HCT116 (cell line): ENCODE data around the gene KCNK4. TPM values are rescaled to one million over a fixed set of nuclear protein-coding genes. Genes with fewer than 3 reads are reported as not detected.

Source experiments
- ATAC-seq: fragments of 200-7000 bp; cut with Tn5 transposase; 2 replicates; pipeline ENCODE4 v1.9.1; 2020; ENCODE audit warnings: mild to moderate bottlenecking, moderate library complexity
- BruUV-seq: library from RNA; stranded (reverse); fragments of 400-500 nt; replicated peaks from 2 replicates; lab custom pipeline; 2021; lab: Mats Ljungman, UMichigan
- CTCF ChIA-PET: fragments of 300-600 bp; sonication (Branson Sonifier 250); formaldehyde crosslinking; loops from one replicate; lab custom pipeline; 2021; ENCODE audit warnings: antibody characterized with exemption; lab: Charles Lee
- POLR2A ChIA-PET: fragments of 300-600, 350-600 bp; sonication (Branson Sonifier 250); formaldehyde crosslinking; loops from one replicate; lab custom pipeline; 2021; ENCODE audit warnings: antibody characterized with exemption; lab: Charles Lee
- RAD21 ChIA-PET, 2 experiments: fragments of 300-600 bp; sonication (Branson Sonifier 250); formaldehyde crosslinking; loops; one replicate each; lab custom pipeline; 2023; ENCODE audit warnings: low total read pairs in 2 of 2; ENCODE audit not compliant: uncharacterized antibody in 2 of 2, unreplicated experiment in 2 of 2, low non-redundant PET in 1 of 2; lab: Charles Lee
- DNase-seq: peaks from one replicate; pipeline ENCODE4 v3.0.0-alpha.2; 2010; ENCODE audit warnings: low read depth, low spot score
- H2AFZ ChIP-seq: fragments of 200-600 bp; shearing (Covaris generic), sonication (generic); 2 replicates; pipeline ENCODE4 v1.6.1; 2017; ENCODE audit warnings: low read depth, mixed run types, mixed read lengths, antibody characterized with exemption, low read length; ENCODE audit not compliant: poor library complexity, severe bottlenecking
- H3K27ac ChIP-seq: 2 replicates; pipeline ENCODE4 v1.5.1; 2012; ENCODE audit warnings: low read depth, low read length
- H3K27me3 ChIP-seq: fragments of 200-600 bp; sonication (generic); 2 replicates; pipeline ENCODE4 v1.6.1; 2016; ENCODE audit warnings: mixed run types, low read length, mixed read lengths; ENCODE audit not compliant: insufficient read depth
- H3K36me3 ChIP-seq, 2 experiments: fragments of 200-500 bp in 1 of 2; fragments of 200-600 bp in 1 of 2; sonication (Bioruptor generic) in 1 of 2; sonication (generic) in 1 of 2; 2 replicates each; pipeline versions ENCODE4 v1.5.1 to v1.6.1; 2014 to 2016; ENCODE audit warnings: low read length in 2 of 2, inconsistent platforms in 1 of 2, mixed read lengths in 1 of 2, mixed run types in 1 of 2; ENCODE audit not compliant: insufficient read depth in 2 of 2, control insufficient read depth in 1 of 2
- H3K4me1 ChIP-seq, 2 experiments: fragments of 200-600 bp in 1 of 2; sonication (generic) in 1 of 2; 2 replicates each; pipeline versions ENCODE4 v1.5.1 to v1.6.1; 2012 to 2017; ENCODE audit warnings: low read length in 2 of 2, inconsistent platforms in 1 of 2, mild to moderate bottlenecking in 1 of 2, mixed read lengths in 1 of 2, mixed run types in 1 of 2, moderate library complexity in 1 of 2; ENCODE audit not compliant: insufficient read depth in 2 of 2, control insufficient read depth in 1 of 2
- H3K4me2 ChIP-seq: fragments of 200-600 bp; sonication (generic); 2 replicates; pipeline ENCODE4 v1.6.1; 2017; ENCODE audit warnings: mixed run types, low read length, mixed read lengths
- H3K4me3 ChIP-seq, 2 experiments: fragments of 200-600 bp in 1 of 2; sonication (generic) in 1 of 2; replicated peaks in 1 of 2; 2 replicates each; pipeline ENCODE4 v1.5.1; 2011 to 2016; ENCODE audit warnings: low read length in 2 of 2, control low read depth in 1 of 2, low read depth in 1 of 2, mild to moderate bottlenecking in 1 of 2, mixed read lengths in 1 of 2, mixed run types in 1 of 2
- H3K79me2 ChIP-seq: fragments of 200-600 bp; sonication (generic); 2 replicates; pipeline ENCODE4 v1.6.1; 2017; ENCODE audit warnings: mild to moderate bottlenecking, mixed run types, low read length, moderate library complexity, mixed read lengths; ENCODE audit not compliant: insufficient read depth
- H3K9ac ChIP-seq: fragments of 200-600 bp; sonication (generic); 2 replicates; pipeline ENCODE4 v1.6.1; 2016; ENCODE audit warnings: low read length, mixed read lengths
- H3K9me2 ChIP-seq: fragments of 200-600 bp; sonication (generic), shearing (Covaris generic); 2 replicates; pipeline ENCODE4 v1.6.1; 2017; ENCODE audit warnings: mixed run types, mild to moderate bottlenecking, moderate library complexity; ENCODE audit not compliant: insufficient read depth
- H3K9me3 ChIP-seq, 2 experiments: fragments of 200-500 bp in 1 of 2; fragments of 200-600 bp in 1 of 2; sonication (Bioruptor generic) in 1 of 2; sonication (generic) in 1 of 2; 2 replicates each; pipeline ENCODE4 v1.6.1; 2014 to 2017; ENCODE audit warnings: low read length in 2 of 2, mixed read lengths in 2 of 2, inconsistent platforms in 1 of 2, low read depth in 1 of 2, mild to moderate bottlenecking in 1 of 2, mixed run types in 1 of 2, moderate library complexity in 1 of 2; ENCODE audit not compliant: control insufficient read depth in 1 of 2, insufficient read depth in 1 of 2
- H4K20me1 ChIP-seq: fragments of 200-600 bp; sonication (generic), shearing (Covaris generic); 2 replicates; pipeline ENCODE4 v1.6.1; 2017; ENCODE audit warnings: mixed run types, mild to moderate bottlenecking, moderate library complexity; ENCODE audit not compliant: insufficient read depth
- CEBPB ChIP-seq: IDR thresholded peaks from 2 replicates; pipeline ENCODE4 v1.6.1; 2012; ENCODE audit warnings: low read depth
- EZH2 ChIP-seq: fragments of 200-600 bp; sonication (generic); IDR thresholded peaks from 2 replicates; pipeline ENCODE4 v1.6.1; 2017; ENCODE audit warnings: antibody characterized with exemption, mixed run types
- EZH2phosphoT487 ChIP-seq: fragments of 200-600 bp; IDR thresholded peaks from 2 replicates; pipeline ENCODE4 v1.6.1; 2018; ENCODE audit warnings: antibody characterized with exemption, borderline replicate concordance
- FOSL1 ChIP-seq: IDR thresholded peaks from 2 replicates; pipeline ENCODE4 v1.6.1; 2012; ENCODE audit warnings: low read depth
- POLR2A ChIP-seq: IDR thresholded peaks from 2 replicates; pipeline ENCODE4 v1.7.0; 2011; ENCODE audit warnings: borderline replicate concordance; ENCODE audit not compliant: insufficient read depth, insufficient read length; ENCODE audit errors: extremely low read depth
- RAD21 ChIP-seq: IDR thresholded peaks from 2 replicates; pipeline ENCODE4 v1.6.1; 2012; ENCODE audit warnings: low read depth, mild to moderate bottlenecking
- REST ChIP-seq: IDR thresholded peaks from 2 replicates; pipeline ENCODE4 v1.6.1; 2012; ENCODE audit warnings: low read depth
- SP1 ChIP-seq: IDR thresholded peaks from 2 replicates; pipeline ENCODE4 v1.6.1; 2012; ENCODE audit warnings: low read depth
- TCF7L2 ChIP-seq: IDR thresholded peaks from 2 replicates; pipeline ENCODE4 v1.7.0; 2011; ENCODE audit warnings: borderline replicate concordance, inconsistent platforms; ENCODE audit not compliant: insufficient read depth, insufficient read length; ENCODE audit errors: extremely low read depth
- ZFX ChIP-seq: fragments of 450-650 bp; IDR thresholded peaks from 2 replicates; pipeline ENCODE4 v1.6.1; 2017
- intact Hi-C: fragments of 100-400 bp; cut with micrococcal nuclease; formaldehyde crosslinking; loops from 2 replicates; pipeline ENCODE4 v1.10.0; 2022
- total RNA-seq: library from RNA; stranded (reverse); gene quantifications from one replicate; pipeline ENCODE4 v1.2.1, GENCODE V29; 2021; ENCODE audit not compliant: unreplicated experiment
- TF ChIP-seq, protein P1 (sequence below): IDR thresholded peaks from 2 replicates; pipeline ENCODE4 v1.6.1; 2011; ENCODE audit warnings: mild to moderate bottlenecking, low read length, moderate library complexity; ENCODE audit not compliant: insufficient replicate concordance; ENCODE audit errors: extremely low read depth
- TF ChIP-seq, protein P2 (sequence below), 3 experiments: fragments of 200-600 bp in 1 of 3; sonication (generic) in 1 of 3; IDR thresholded peaks in 2 of 3; conservative IDR thresholded peaks in 1 of 3; 2 replicates each; pipeline ENCODE4 v1.5.1; 2012 to 2017; ENCODE audit warnings: low read depth in 2 of 3, low read length in 2 of 3, antibody characterized with exemption in 1 of 3, borderline replicate concordance in 1 of 3, control low read depth in 1 of 3, mild to moderate bottlenecking in 1 of 3, mixed read lengths in 1 of 3, mixed run types in 1 of 3, moderate library complexity in 1 of 3; ENCODE audit not compliant: insufficient read depth in 1 of 3
- TF ChIP-seq, protein P3 (sequence below): IDR thresholded peaks from 2 replicates; pipeline ENCODE4 v1.6.1; 2012

KCNK4 gene
- total RNA-seq, 1 experiment from 2014 or later = not detected

DNA sequence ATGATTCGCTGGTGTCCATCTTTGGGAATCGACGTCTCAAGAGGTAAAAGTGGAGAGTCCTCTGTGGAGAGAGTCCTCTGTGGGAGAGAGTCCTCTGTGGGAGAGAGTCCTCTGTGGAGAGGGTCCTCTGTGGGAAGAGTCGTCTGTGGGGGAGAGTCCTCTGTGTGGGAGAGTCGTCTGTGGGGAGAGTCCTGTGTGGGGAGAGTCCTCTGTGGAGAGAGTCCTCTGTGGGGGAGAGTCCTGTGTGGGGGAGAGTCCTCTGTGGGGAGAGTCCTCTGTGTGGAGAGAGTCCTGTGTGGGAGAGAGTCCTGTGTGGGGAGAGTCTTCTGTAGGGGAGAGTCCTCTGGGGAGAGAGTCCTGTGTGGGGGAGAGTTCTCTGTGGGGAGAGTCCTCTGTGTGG, 29.9 kb downstream of the KCNK4 start:
- H2AFZ ChIP-seq = no peak overlapping the region
- peak overlapping the region; percentile 26; the same call in 1 of the 2 replicates for H3K9ac ChIP-seq
- H3K4me3 ChIP-seq = no peak overlapping the region
- H4K20me1 ChIP-seq = no peaks in the 10 kb centered on the region
- peak overlapping the region; percentile 22; the same call in 1 of the 2 replicates for H3K4me2 ChIP-seq
- H3K9me2 ChIP-seq = no peaks in the 10 kb centered on the region
- H3K36me3 ChIP-seq = peaks cover 4 to 7% of the 10 kb centered on the region in 2 experiments; a peak in 2 of 4 replicates
- peak overlapping the region; percentile 46 for H3K27ac ChIP-seq
- no peaks in the 10 kb centered on the region for H3K27me3 ChIP-seq
- H3K79me2 ChIP-seq = peaks cover 28% of the 10 kb centered on the region
- no TSS peak for BruUV-seq
- no peak for ATAC-seq
- ChIA-PET POLR2A (no interaction called here), CTCF (no interaction called here), RAD21 (no interaction called here)
- DNase-seq = no peak
- TF ChIP-seq TCF7L2 = no peak
- TF ChIP-seq EZH2phosphoT487 = no peak
- no peak for TF ChIP-seq SP1
- TF ChIP-seq, protein P1, sequence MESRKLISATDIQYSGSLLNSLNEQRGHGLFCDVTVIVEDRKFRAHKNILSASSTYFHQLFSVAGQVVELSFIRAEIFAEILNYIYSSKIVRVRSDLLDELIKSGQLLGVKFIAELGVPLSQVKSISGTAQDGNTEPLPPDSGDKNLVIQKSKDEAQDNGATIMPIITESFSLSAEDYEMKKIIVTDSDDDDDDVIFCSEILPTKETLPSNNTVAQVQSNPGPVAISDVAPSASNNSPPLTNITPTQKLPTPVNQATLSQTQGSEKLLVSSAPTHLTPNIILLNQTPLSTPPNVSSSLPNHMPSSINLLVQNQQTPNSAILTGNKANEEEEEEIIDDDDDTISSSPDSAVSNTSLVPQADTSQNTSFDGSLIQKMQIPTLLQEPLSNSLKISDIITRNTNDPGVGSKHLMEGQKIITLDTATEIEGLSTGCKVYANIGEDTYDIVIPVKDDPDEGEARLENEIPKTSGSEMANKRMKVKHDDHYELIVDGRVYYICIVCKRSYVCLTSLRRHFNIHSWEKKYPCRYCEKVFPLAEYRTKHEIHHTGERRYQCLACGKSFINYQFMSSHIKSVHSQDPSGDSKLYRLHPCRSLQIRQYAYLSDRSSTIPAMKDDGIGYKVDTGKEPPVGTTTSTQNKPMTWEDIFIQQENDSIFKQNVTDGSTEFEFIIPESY = no peak
- TF ChIP-seq EZH2 = no peak
- no peak for TF ChIP-seq REST
- no peak for TF ChIP-seq RAD21
- TF ChIP-seq, protein P2, sequence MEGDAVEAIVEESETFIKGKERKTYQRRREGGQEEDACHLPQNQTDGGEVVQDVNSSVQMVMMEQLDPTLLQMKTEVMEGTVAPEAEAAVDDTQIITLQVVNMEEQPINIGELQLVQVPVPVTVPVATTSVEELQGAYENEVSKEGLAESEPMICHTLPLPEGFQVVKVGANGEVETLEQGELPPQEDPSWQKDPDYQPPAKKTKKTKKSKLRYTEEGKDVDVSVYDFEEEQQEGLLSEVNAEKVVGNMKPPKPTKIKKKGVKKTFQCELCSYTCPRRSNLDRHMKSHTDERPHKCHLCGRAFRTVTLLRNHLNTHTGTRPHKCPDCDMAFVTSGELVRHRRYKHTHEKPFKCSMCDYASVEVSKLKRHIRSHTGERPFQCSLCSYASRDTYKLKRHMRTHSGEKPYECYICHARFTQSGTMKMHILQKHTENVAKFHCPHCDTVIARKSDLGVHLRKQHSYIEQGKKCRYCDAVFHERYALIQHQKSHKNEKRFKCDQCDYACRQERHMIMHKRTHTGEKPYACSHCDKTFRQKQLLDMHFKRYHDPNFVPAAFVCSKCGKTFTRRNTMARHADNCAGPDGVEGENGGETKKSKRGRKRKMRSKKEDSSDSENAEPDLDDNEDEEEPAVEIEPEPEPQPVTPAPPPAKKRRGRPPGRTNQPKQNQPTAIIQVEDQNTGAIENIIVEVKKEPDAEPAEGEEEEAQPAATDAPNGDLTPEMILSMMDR (IDR thresholded peaks at IDR 0.05 in 2 of 3, conservative IDR thresholded peaks at IDR 0.05 in 1 of 3; ENCODE audit: borderline replicate concordance in 1 of 3, insufficient read depth in 1 of 3, low read depth in 2 of 3, low read length in 2 of 3) = no peak
- TF ChIP-seq POLR2A = no peak
- no peak for TF ChIP-seq CEBPB
- TF ChIP-seq ZFX = no peak
- TF ChIP-seq FOSL1 = no peak
- TF ChIP-seq, protein P3, sequence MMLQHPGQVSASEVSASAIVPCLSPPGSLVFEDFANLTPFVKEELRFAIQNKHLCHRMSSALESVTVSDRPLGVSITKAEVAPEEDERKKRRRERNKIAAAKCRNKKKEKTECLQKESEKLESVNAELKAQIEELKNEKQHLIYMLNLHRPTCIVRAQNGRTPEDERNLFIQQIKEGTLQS = no peak
- intact Hi-C loops = no loop called here
- H3K9me3 ChIP-seq = no peaks in the 10 kb centered on the region
- peaks cover 21 to 53% of the 10 kb centered on the region in 2 experiments for H3K4me1 ChIP-seq
